ENCODE results near the gene ITGB8. TPM values are rescaled to one million over a fixed set of nuclear protein-coding genes. Genes with fewer than 3 reads are reported as not detected.

ITGB8 gene
- total RNA-seq, 2 experiments from 2014 or later = not detected

- TF ChIP-seq CTCF (IDR thresholded peaks at IDR 0.05) = no peak
- DNase-seq = no peak
- no peak for ATAC-seq
- Mint-ChIP-seq H3K4me1 (ENCODE audit: low read depth) (no peaks in the 10 kb centered on the region), H3K36me3 (ENCODE audit: low read depth) (no peaks in the 10 kb centered on the region), H3K27ac (no peak overlapping the region), H3K4me3 (no peak overlapping the region), H3K9me3 (no peaks in the 10 kb centered on the region), H3K27me3 (no peaks in the 10 kb centered on the region)
- ChIA-PET POLR2A (no interaction called here), CTCF (no interaction called here)
- intact Hi-C loops (cut with micrococcal nuclease) = no loop called here
Observed at GRCh38 chr7:20456701-20457100, 126.0 kb downstream of the ITGB8 start.

GRCh38 chr7:20458521-20458920, 127.8 kb downstream of the ITGB8 start:
- Mint-ChIP-seq H3K36me3 (ENCODE audit: low read depth) (no peaks in the 10 kb centered on the region), H3K9me3 (no peaks in the 10 kb centered on the region), H3K4me3 (no peak overlapping the region), H3K4me1 (ENCODE audit: low read depth) (no peaks in the 10 kb centered on the region), H3K27me3 (no peaks in the 10 kb centered on the region), H3K27ac (no peak overlapping the region)
- ChIA-PET POLR2A (no interaction called here), CTCF (no interaction called here)
- no peak for TF ChIP-seq CTCF (IDR thresholded peaks at IDR 0.05)
- ATAC-seq (no peak), DNase-seq (no peak)
- intact Hi-C loops (cut with micrococcal nuclease) = no loop called here

- intact Hi-C loops (cut with micrococcal nuclease) = no loop called here
- ChIA-PET POLR2A (no interaction called here), CTCF (no interaction called here)
- no peak for ATAC-seq
- Mint-ChIP-seq H3K9me3 (no peaks in the 10 kb centered on the region), H3K4me3 (no peak overlapping the region), H3K27me3 (no peaks in the 10 kb centered on the region), H3K36me3 (ENCODE audit: low read depth) (no peaks in the 10 kb centered on the region), H3K27ac (no peak overlapping the region), H3K4me1 (ENCODE audit: low read depth) (no peaks in the 10 kb centered on the region)
- DNase-seq = no peak
- TF ChIP-seq CTCF (IDR thresholded peaks at IDR 0.05) = no peak
Observed at GRCh38 chr7:20459419-20459818, 128.7 kb downstream of the ITGB8 start.

GRCh38 chr7:20464891-20465290, 134.2 kb downstream of the ITGB8 start:
- POLR2A ChIA-PET = no interaction called here
- no peak for TF ChIP-seq CTCF (IDR thresholded peaks at IDR 0.05)
- Mint-ChIP-seq H3K4me3 (no peak overlapping the region), H3K9me3 (no peaks in the 10 kb centered on the region), H3K27me3 (no peaks in the 10 kb centered on the region), H3K27ac (no peak overlapping the region), H3K4me1 (ENCODE audit: low read depth) (no peaks in the 10 kb centered on the region), H3K36me3 (ENCODE audit: low read depth) (no peaks in the 10 kb centered on the region)
- intact Hi-C loops (cut with micrococcal nuclease) = no loop called here
- no peak for DNase-seq
- ATAC-seq = no peak
- CTCF ChIA-PET = no interaction called here

Other genes with a start within 250 kb of the ITGB8 start
- gene MACC1, start 113.5 kb upstream of the ITGB8 start, total RNA-seq = under 1 TPM; 0.14 to 0.38 TPM